Activated T-cell treated with anti-CD3 and anti-CD28 coated beads, Interleukin-2, amount 50 U/mL, for 24 hours (primary cell): ENCODE measurements around the gene R3HDM4.
"Not testable (repeated sequence)": the region's sequence is repeated elsewhere in the genome, so short reads cannot be mapped to it uniquely, and the experiment has no call there.

Experiments
- DNase-seq: peaks from one replicate; pipeline ENCODE4 v3.0.0-alpha.2; 2020
- H3K27ac Mint-ChIP-seq: 2 replicates; pipeline ENCODE4 v1.8.0; 2020; ENCODE audit warnings: mild to moderate bottlenecking, mixed read lengths
- H3K27me3 Mint-ChIP-seq: 2 replicates; pipeline ENCODE4 v1.8.0; 2020; ENCODE audit warnings: mixed read lengths
- H3K36me3 Mint-ChIP-seq: 2 replicates; pipeline ENCODE4 v1.8.0; 2020; ENCODE audit warnings: low read depth, mixed read lengths
- H3K4me1 Mint-ChIP-seq: 2 replicates; pipeline ENCODE4 v1.8.0; 2020; ENCODE audit warnings: low read depth, mixed read lengths
- H3K4me3 Mint-ChIP-seq: 2 replicates; pipeline ENCODE4 v1.8.0; 2020; ENCODE audit warnings: mild to moderate bottlenecking, moderate library complexity, mixed read lengths
- H3K9me3 Mint-ChIP-seq: 2 replicates; pipeline ENCODE4 v1.8.0; 2020; ENCODE audit warnings: mixed read lengths

R3HDM4 gene

GRCh38 chr19:913080-913748, at the start of gene R3HDM4:
Gene R3HDM4 (minus strand): TSS chr19:913219. CDS start chr19:913157, 62 bp downstream.
- H3K27me3 Mint-ChIP-seq = peaks cover 2% of the 10 kb centered on the region
- peak within 1 kb of the TSS; percentile 95 for H3K27ac Mint-ChIP-seq
- peaks cover 33% of the 10 kb centered on the region for H3K4me1 Mint-ChIP-seq
- DNase-seq = peak; percentile 92
- peaks cover 16% of the 10 kb centered on the region for H3K36me3 Mint-ChIP-seq
- H3K4me3 Mint-ChIP-seq = peak within 1 kb of the TSS; percentile 83
- no peaks in the 10 kb centered on the region for H3K9me3 Mint-ChIP-seq

GRCh38 chr19:961866-962620, 49.0 kb upstream of the R3HDM4 start:
- no peak overlapping the region for H3K27ac Mint-ChIP-seq

GRCh38 chr19:960601-960938, 47.6 kb upstream of the R3HDM4 start:
- Mint-ChIP-seq H3K27ac (no peak overlapping the region), H3K9me3 (peaks cover 2% of the 10 kb centered on the region)

More at GRCh38 chr19:961866-962620, 49.0 kb upstream of the R3HDM4 start:
- peaks cover 2% of the 10 kb centered on the region for H3K9me3 Mint-ChIP-seq
- DNase-seq = no peak
- peaks cover 14% of the 10 kb centered on the region for H3K36me3 Mint-ChIP-seq
- H3K4me1 Mint-ChIP-seq = peaks cover 6% of the 10 kb centered on the region
- H3K4me3 Mint-ChIP-seq = no peak overlapping the region
- no peaks in the 10 kb centered on the region for H3K27me3 Mint-ChIP-seq

GRCh38 chr19:960020-960419, 47.0 kb upstream of the R3HDM4 start:
- no peak overlapping the region for H3K4me3 Mint-ChIP-seq
- peaks cover 6% of the 10 kb centered on the region for H3K4me1 Mint-ChIP-seq
- peaks cover 3% of the 10 kb centered on the region for H3K36me3 Mint-ChIP-seq
- no peaks in the 10 kb centered on the region for H3K27me3 Mint-ChIP-seq
- no peak for DNase-seq
- no peak overlapping the region for H3K27ac Mint-ChIP-seq
- H3K9me3 Mint-ChIP-seq = no peaks in the 10 kb centered on the region

More at GRCh38 chr19:960601-960938, 47.6 kb upstream of the R3HDM4 start:
- DNase-seq = no peak
- H3K27me3 Mint-ChIP-seq = no peaks in the 10 kb centered on the region
- peaks cover 6% of the 10 kb centered on the region for H3K4me1 Mint-ChIP-seq
- peaks cover 7% of the 10 kb centered on the region for H3K36me3 Mint-ChIP-seq
- no peak overlapping the region for H3K4me3 Mint-ChIP-seq

- H3K4me3 Mint-ChIP-seq = no peak overlapping the region
- H3K4me1 Mint-ChIP-seq = peaks cover 6% of the 10 kb centered on the region
- H3K27ac Mint-ChIP-seq = no peak overlapping the region
- no peaks in the 10 kb centered on the region for H3K9me3 Mint-ChIP-seq
- peak; percentile 63 for DNase-seq
- peaks cover 2% of the 10 kb centered on the region for H3K36me3 Mint-ChIP-seq
- no peaks in the 10 kb centered on the region for H3K27me3 Mint-ChIP-seq
Observed at GRCh38 chr19:958967-959855, 46.2 kb upstream of the R3HDM4 start.

- H3K4me1 Mint-ChIP-seq = peaks cover 12% of the 10 kb centered on the region
- H3K4me3 Mint-ChIP-seq, H3K27me3 Mint-ChIP-seq, H3K36me3 Mint-ChIP-seq, H3K9me3 Mint-ChIP-seq, H3K27ac Mint-ChIP-seq, DNase-seq: not testable (repeated sequence)
Observed at GRCh38 chr19:957578-957977, 44.6 kb upstream of the R3HDM4 start.

- Mint-ChIP-seq H3K4me1 (peaks cover 14% of the 10 kb centered on the region), H3K27me3 (no peaks in the 10 kb centered on the region), H3K4me3 (no peak overlapping the region), H3K36me3 (no peaks in the 10 kb centered on the region), H3K27ac (no peak overlapping the region), H3K9me3 (no peaks in the 10 kb centered on the region)
- no peak for DNase-seq
Observed at GRCh38 chr19:956766-957440, 43.9 kb upstream of the R3HDM4 start.

- Mint-ChIP-seq H3K9me3 (no peaks in the 10 kb centered on the region), H3K4me1 (peaks cover 14% of the 10 kb centered on the region), H3K36me3 (no peaks in the 10 kb centered on the region), H3K27me3 (no peaks in the 10 kb centered on the region), H3K4me3 (no peak overlapping the region), H3K27ac (no peak overlapping the region)
- DNase-seq = no peak
Observed at GRCh38 chr19:955803-956765, 43.1 kb upstream of the R3HDM4 start.

GRCh38 chr19:954672-955494, 41.9 kb upstream of the R3HDM4 start:
- Mint-ChIP-seq H3K27ac (no peak overlapping the region), H3K4me1 (peaks cover 14% of the 10 kb centered on the region), H3K36me3 (no peaks in the 10 kb centered on the region), H3K4me3 (no peak overlapping the region), H3K9me3 (no peaks in the 10 kb centered on the region), H3K27me3 (no peaks in the 10 kb centered on the region)
- no peak for DNase-seq

GRCh38 chr19:954272-954671, 41.3 kb upstream of the R3HDM4 start:
- no peaks in the 10 kb centered on the region for H3K36me3 Mint-ChIP-seq
- peaks cover 13% of the 10 kb centered on the region for H3K4me1 Mint-ChIP-seq
- no peaks in the 10 kb centered on the region for H3K9me3 Mint-ChIP-seq
- no peak overlapping the region for H3K4me3 Mint-ChIP-seq
- H3K27me3 Mint-ChIP-seq = no peaks in the 10 kb centered on the region
- DNase-seq = no peak
- no peak overlapping the region for H3K27ac Mint-ChIP-seq

GRCh38 chr19:953445-954271, 40.6 kb upstream of the R3HDM4 start:
- no peaks in the 10 kb centered on the region for H3K9me3 Mint-ChIP-seq
- no peak overlapping the region for H3K4me3 Mint-ChIP-seq
- no peak overlapping the region for H3K27ac Mint-ChIP-seq
- H3K27me3 Mint-ChIP-seq = no peaks in the 10 kb centered on the region
- H3K4me1 Mint-ChIP-seq = peaks cover 9% of the 10 kb centered on the region
- no peaks in the 10 kb centered on the region for H3K36me3 Mint-ChIP-seq
- no peak for DNase-seq
